Raji (cell line): ENCODE data around the gene LMBR1.

Experiments used
- POLR2A ChIP-seq: IDR thresholded peaks from 2 replicates; pipeline ENCODE4 v1.6.1; 2011; ENCODE audit warnings: low read depth, low read length, control low read depth; ENCODE audit not compliant: insufficient read depth

LMBR1 gene

DNA sequence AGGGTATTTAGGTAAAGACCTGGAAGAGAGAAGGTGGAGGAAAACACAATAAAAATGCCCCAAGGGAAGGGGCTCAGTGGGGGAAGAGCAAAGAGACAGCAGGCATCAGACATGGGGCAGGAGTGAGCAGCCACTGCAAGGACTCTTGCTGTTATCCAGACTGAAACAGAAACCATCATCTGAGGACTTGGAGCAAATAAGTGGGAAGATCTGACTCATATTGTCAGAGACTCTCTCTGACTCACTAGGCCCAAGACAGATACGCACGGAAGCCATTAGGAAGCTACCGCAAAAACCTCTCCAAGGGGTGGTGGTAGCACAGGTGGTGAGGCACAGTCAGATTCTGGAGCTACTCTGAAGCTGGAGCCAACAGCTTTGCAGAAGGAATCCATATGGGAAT lies 141.7 kb downstream of the LMBR1 start:
- TF ChIP-seq POLR2A = no peak

DNA sequence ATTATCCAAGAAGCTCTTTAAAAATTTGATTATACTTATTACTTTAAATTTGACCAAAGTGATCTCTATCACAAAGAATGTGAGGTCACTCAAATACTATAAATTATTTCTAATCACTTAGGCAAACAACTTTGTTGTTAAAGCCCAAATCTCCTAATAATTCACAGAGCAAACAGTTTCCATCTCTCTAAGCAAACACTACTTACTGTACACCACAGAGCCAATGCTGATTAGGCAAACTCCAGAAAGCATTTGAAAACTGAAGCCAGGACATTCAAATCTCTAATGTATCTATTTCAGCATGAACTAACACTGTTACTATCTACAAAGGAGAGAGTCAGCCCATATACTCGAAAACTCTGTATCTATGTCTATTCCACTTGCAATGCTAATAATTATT lies 145.3 kb downstream of the LMBR1 start:
- no peak for TF ChIP-seq POLR2A

DNA sequence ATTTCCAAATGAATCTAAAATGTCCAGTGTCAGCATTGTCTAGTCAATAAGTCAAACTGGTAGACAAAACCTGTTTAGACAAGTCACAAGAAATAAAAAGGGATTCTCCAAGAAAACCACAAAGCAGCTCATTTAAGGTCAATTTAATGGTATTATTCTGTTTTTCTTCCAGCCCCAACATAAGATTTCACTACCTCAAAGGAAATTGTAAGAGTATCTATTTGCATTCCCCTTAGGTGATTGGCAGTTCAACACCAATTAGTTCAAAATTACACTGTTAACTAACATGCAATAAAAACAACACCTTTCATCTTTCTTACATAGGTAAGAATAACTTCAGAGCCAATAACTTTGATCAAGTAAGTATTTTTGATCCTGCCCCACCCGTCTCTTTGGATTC lies 146.1 kb downstream of the LMBR1 start:
- no peak for TF ChIP-seq POLR2A

DNA sequence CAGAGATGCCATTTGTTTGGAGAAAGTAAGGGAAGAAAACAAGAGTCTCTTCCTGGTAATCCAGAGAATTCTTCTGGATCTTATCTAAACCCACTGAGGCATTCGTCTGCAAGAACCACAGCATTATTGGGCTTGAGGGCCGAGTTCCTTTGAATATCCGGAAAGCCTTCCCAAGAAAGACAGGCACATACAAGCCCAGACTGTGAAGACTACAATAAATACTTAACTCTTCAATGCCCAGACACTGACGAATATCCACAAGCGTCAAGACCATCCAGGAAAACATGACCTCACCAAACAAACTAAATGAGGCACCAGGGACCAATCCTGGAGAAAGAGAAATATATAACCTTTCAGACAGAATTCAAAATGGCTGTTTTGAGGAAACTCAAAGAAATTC lies 153.4 kb downstream of the LMBR1 start:
- no peak for TF ChIP-seq POLR2A

DNA sequence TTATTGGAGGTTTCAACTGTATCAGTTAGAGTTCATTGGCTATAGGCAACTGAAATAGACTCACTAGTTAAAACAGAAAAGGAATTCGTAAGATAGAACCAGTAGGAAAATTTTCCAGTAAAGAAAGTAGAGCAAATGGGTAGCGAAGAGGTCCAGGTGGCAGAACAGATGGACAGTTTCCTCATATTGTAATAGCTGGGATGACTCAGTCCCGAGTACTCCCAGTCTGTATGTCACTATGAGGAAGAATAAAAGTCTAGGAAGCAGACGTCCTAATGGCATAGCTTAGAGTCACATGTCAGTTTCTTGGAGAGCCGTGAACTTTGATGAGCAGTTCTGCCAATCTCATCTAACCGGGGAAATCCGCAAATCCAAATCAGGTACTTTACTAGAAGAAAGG lies 157.1 kb downstream of the LMBR1 start:
- TF ChIP-seq POLR2A = no peak

DNA sequence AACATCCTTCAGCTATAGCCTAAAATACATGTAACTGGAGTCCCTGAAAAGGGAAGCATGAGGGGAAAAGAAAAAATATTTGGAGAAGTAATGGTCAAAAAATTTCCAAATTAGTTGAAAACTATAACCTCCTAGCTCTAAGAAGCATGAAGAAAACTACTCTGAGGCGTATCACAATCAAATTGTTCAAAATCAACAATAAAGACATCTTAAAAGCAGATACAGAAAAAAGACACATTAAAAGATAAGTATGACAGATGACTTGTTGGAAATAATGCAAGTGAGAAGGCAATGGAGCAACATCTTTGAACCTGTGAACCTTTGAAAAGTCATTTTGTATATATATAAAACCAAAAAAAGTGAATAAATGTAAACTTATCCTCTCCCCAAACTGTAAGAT lies 159.3 kb downstream of the LMBR1 start:
- no peak for TF ChIP-seq POLR2A

DNA sequence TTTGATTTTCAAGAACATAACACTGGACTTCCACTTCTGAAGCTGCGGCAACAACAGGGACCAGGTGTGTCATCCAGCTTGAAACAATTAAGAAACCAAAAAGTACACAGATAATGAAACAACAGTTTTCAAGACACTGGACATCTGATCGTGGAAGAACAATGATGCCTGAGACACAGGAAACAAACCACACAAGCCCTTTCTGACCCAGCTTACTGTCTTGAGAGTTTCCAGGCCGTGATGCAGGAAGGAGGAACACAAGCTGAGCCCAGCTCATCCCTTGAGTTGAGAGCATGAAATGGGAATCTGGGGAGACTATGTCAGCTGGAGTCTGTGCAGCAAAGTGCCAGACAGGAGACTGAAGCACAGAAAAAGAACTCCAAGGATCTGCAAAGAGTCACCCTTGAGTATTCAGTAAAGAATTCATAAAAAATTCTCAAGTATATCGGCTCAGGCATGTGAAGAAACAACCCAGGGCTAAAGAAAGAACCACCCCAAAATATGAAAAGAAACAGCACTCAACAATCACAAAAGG lies 160.8 kb downstream of the LMBR1 start:
- no peak for TF ChIP-seq POLR2A

DNA sequence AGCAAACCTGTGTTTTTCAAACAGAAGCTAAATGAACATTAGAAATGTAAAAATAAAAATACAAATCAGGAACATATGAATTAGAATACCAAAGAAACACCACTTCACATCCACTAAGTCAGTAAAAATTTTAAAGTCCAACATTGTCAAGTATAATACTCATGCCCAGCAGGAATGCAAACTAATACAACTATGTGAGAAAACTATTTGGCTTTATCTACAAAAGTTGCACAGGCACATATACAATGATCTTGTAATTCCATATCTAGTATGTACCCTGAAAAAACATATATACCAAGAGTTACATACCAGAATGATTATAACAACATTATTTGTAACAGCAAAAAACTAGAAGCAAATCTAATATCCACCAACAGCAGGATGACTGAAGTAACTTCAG lies 161.3 kb downstream of the LMBR1 start:
- no peak for TF ChIP-seq POLR2A

DNA sequence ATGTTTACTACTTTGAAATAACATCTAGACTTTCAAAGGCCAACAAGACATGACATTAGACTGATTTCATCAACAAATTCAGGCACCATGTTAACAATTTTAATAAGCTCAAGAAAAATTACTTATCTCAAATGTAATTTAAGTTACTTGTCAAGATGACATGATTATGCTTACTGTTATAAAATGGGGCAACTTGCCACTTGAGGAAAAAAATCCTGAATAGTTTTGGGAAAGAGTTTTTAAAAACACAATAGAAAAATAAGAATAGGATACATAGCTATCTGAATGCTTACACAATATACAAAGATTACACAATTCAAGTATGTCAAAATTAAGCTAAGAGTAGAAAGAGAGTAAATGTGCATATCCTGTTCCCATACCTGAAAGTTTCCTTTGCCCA lies 167.0 kb downstream of the LMBR1 start:
- TF ChIP-seq POLR2A = no peak

DNA sequence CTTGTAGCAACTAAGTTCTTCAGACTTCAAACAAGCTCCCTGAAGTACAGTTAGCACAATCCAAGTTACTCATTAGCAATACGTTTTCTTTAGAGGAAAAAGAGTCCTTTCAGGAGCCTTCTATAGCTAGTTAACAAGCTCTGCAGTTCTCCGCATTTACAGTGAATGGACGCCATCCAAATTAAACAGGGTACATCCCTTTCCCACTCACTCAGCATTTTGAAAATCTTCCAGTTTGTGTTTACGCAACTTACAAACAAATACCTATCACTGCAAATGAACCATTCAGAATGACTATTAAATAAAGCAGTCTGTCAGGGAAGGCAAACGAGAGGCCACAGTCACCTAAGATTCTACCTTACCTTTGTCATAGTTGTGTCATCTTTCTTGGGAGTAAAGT lies 167.9 kb downstream of the LMBR1 start:
- no peak for TF ChIP-seq POLR2A

DNA sequence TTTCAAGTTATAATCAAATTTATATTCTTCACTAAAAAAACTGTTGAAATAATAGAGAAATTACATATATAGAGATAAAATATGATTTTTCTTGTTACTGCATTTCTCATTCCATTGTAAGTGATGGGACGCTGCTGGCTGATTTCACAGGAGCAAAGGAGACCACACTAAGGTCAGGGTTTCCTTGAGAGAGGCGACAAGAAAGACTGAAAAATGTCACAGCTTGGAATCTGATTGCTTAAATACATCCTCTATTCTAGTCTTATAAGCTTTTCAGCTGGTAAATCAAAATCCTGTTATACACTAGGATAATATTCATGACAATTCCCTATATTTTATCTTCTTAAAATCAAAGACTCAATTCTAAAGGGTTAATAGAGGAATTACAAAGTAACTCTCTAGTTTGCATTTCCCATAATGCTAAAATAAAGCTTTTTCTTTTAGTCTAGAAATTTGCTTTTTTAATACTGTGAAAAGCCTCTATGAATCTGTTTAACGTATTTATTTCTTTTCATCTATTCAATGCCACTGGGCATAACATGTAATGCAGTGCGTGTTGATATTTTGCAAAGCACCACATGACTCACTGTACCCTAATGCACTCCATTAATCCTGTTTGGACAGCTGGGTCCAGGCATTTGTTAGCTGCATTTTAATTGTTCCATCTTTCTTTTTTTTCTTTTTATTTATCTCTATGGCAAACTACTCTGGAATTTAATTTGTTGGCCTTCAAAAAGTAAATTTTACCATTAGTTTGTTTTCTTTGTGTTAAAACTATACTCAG lies 170.7 kb downstream of the LMBR1 start:
- TF ChIP-seq POLR2A = no peak

DNA sequence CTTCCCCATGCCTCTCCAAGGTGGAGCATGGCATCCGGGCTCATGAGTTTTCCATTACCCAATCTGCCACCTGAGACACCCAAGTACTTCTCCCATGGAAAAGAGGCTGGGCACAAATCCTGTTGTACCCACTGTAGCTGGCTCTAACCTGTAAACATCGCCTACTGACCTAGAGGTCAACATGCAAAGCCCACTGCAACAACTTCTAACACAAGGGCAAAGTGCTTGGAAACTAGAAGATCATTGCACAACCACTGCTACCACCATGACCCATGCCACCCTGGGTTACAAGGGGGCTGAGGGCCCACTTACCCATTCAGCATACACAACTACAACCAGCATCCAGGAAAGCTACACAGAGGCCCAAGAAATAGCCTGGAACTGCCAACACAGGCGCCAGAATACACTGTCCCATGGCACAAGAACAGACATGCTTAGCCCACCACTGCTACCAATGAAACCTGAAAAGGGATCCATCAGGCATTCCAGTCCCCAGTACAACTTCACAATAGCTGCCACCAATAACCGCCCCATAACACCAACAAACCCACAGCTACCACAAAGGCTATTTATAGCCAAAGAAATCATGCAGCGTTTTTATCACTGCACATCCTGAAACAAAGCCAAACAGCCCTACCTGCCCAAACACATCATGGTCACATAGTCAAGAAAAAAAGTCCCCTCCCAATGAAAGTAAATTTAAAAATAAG lies 189.1 kb downstream of the LMBR1 start:
- no peak for TF ChIP-seq POLR2A

DNA sequence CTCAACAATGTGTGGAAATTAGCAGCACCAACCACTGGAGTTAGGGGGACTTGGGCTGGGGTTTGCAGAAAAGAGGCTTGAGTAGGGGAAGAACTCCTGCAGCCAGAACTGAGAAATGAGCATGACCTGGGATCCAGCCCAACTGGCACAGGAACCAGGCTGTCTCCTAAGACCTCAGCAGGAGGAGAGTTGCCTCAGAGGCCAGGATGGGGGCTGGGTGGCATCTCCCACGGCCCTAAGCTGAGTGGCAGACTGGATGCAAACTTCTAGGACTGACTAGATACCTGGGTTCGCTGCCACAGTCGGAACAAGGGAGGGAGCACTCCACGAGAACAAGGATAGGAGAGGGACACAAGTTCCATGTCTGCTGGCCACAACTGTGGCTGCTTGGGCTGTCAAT lies 189.8 kb downstream of the LMBR1 start:
- TF ChIP-seq POLR2A = no peak

DNA sequence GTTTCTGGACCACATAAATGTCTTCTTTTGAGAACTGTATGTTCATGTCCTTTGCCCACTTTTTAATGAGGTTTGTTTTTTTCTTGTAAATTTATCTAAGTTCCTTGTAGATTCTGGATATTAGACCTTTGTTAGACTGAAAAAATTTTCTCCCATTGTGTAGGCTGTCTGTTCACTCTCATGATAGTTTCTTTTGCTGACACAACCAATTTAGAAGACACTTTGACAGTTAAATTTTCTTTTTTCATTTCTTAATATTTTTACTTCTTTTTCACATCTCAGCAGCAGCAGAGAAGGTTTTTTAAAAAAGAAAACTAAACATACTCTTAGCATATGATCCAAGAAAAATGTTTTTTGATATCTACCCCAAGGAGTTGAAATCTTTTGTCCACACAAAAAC lies 190.6 kb downstream of the LMBR1 start:
- TF ChIP-seq POLR2A = no peak

DNA sequence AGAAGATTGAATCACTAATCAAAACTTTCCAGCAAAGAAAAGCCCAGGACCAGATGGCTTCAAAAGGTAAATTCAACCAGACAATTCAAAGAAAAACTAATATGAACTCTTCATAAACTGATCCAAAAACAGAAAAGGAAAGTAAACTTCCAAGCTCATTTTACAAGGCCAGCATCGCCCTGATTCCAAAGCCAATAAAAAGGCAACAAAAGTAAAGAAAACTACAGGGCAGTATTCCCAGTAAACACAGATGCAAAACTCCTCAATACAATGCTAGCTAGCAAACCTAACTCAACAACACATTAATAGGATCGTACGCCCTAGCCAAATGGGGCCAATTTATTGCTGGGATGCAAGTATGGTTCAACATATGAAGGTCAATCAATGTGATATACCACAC lies 199.4 kb downstream of the LMBR1 start:
- TF ChIP-seq POLR2A = no peak

DNA sequence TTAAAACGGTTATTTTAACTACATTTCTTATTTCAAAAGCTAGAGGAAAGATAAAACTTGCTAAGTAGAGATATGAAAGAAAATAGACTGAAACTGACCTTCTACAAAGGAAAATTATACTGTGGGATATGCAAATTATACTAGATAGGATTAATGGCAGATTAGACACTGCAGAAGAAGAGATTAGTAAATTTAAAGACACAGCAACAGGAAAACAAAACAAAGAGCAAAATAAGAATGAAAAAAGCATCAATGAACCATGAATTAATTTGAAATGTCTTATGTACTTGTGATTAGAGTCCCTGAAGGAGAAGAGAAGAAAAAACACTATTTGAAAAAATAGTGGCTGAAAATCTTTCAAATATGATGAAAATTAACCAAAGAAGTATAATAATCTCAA lies 200.1 kb downstream of the LMBR1 start:
- no peak for TF ChIP-seq POLR2A

DNA sequence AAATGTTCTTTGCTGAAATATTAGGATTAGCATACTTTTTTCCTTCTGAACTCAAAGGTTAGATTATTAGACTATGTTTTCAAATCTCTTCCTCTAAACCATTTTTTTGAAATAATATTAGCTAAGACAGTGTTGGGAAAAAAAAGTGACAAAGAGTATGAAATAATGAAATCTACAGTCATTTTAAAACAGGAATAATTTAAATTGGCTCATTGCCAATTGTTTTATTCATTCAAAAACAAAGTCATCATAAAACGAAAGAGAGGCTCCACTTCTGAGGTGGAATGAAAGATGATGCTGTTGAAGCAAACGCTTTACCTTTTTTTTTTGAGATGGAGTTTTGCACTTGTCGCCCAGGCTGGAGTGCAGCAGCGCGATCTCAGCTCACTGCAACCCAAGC lies 201.2 kb downstream of the LMBR1 start:
- TF ChIP-seq POLR2A = no peak

DNA sequence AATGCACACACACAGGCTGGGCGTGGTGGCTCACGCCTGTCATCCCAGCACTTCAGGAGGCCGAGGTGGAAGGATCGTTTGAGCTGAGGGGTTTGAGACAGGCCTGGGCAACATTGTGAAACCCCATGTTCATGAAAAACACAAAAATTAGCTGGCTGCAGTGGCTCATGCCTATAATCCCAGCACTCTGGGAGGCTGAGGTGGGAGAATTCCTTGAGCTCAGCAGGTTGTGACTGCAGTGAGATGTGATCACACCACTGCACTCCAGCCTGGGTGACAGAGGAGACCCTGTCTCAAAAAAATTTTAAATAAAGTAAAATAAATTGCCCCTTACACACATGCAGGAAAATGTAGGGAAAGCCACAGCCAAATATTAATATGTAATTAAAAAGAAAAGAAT lies 208.3 kb downstream of the LMBR1 start:
- TF ChIP-seq POLR2A = no peak
